Astrocyte of the cerebellum (primary cell): ENCODE data around the gene KCNJ1.

Source experiments
- DNase-seq: peaks from one replicate; pipeline ENCODE4 v3.0.0-alpha.2; 2011; ENCODE audit warnings: low read depth
- H3K4me3 ChIP-seq: 2 replicates; pipeline ENCODE4 v1.5.1; 2011; ENCODE audit warnings: mild to moderate bottlenecking, low read depth, low read length, moderate library complexity
- CTCF ChIP-seq: IDR thresholded peaks from 2 replicates; pipeline ENCODE4 v1.5.1; 2012; ENCODE audit warnings: low read length, low read depth, moderate library complexity, mild to moderate bottlenecking; ENCODE audit errors: missing control alignments
- in situ Hi-C: cut with HindIII; loops from 2 replicates; pipeline ENCODE4 v1.10.0; 2017; ENCODE audit warnings: low sequenced_read_pairs

The KCNJ1 gene

GRCh38 chr11:128848815-128849455 lies 18.2 kb downstream of the KCNJ1 start:
- in situ Hi-C loops, result loop anchor here (25.0 kb wide), 1 partner anchor 562 kb away; no protein-coding TSS in a partner anchor
- TF ChIP-seq CTCF, result peak; percentile 61
- no peak for DNase-seq
- no peak overlapping the region for H3K4me3 ChIP-seq

- in situ Hi-C loops, result loop anchor here (25.0 kb wide), 1 partner anchor 560 kb away; no protein-coding TSS in a partner anchor
- no peak for TF ChIP-seq CTCF
- no peak overlapping the region for H3K4me3 ChIP-seq
- DNase-seq, result no peak
Measured at GRCh38 chr11:128846985-128847384, 20.1 kb downstream of the KCNJ1 start.

- DNase-seq, result no peak
- in situ Hi-C loops, result loop anchor here (25.0 kb wide), 1 partner anchor 558 kb away; no protein-coding TSS in a partner anchor
- TF ChIP-seq CTCF, result no peak
Measured at GRCh38 chr11:128845334-128845780, 21.7 kb downstream of the KCNJ1 start.

GRCh38 chr11:128843198-128843785 lies 23.8 kb downstream of the KCNJ1 start:
- TF ChIP-seq CTCF, result no peak
- in situ Hi-C loops, result loop anchor here (25.0 kb wide), 1 partner anchor 556 kb away; no protein-coding TSS in a partner anchor
- no peak overlapping the region for H3K4me3 ChIP-seq

More at GRCh38 chr11:128845334-128845780, 21.7 kb downstream of the KCNJ1 start:
- H3K4me3 ChIP-seq, result no peak overlapping the region

DNA sequence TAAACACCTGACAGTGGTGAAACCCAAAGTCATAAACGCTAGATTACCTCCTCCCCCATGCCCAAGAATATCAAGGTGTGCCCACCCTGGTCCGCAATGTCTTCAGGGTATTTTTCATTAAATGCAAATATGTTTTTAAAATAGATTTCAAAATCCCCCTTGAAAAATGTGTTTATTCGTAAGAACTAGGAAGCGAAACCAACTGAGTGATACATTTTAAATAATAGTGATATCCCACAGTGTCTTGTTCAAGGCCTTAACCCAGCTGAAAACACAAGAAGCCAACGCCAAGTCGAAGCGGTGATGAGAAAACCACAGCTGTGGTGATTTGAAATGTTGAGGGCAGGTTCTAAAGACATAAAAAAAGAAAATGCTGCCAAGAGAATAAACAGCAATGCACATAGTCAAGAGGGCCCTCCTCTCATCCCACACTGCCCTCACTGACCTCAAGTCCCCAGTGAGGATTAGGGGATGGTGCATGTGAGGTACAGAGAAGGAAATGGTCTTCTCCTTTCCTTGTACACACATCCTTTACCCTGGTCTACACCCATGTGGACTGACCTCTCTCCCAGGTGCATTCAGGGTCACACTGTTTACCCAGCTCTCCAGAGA lies 25.5 kb downstream of the KCNJ1 start:
- no peak overlapping the region for H3K4me3 ChIP-seq
- DNase-seq, result no peak
- in situ Hi-C loops, result loop anchor here (25.0 kb wide), 1 partner anchor 554 kb away; no protein-coding TSS in a partner anchor
- no peak for TF ChIP-seq CTCF

More at GRCh38 chr11:128843198-128843785, 23.8 kb downstream of the KCNJ1 start:
- DNase-seq, result no peak

DNA sequence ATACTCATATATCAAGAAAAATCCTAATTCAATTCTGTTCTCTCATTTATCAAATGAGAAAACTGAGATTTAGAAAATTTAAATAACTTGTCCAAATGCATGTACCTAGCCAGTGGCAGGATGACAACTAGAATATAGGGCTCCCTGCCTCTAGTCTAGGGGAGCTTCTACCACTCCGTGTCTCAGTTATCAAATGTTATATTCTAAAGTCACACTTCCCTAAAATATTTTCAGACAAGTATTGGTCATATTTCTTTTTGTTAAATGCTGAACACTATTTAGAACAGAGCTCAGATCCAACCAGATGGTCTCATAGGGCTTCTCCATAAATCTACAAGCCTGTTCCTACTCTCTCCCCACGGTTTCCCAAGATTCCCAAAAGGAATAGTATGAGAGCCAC lies 26.3 kb downstream of the KCNJ1 start:
- no peak overlapping the region for H3K4me3 ChIP-seq
- no peak for DNase-seq
- in situ Hi-C loops, result loop anchor here (25.0 kb wide), 1 partner anchor 553 kb away; no protein-coding TSS in a partner anchor
- TF ChIP-seq CTCF, result no peak
